OCI-LY7 (cell line): ENCODE results near the gene VWA2.

ENCODE experiments used
- CTCF ChIP-seq: fragments of 200-600 bp; sonication (generic); conservative IDR thresholded peaks from 2 replicates; pipeline ENCODE4 v1.5.1; 2014; ENCODE audit warnings: mild to moderate bottlenecking, antibody characterized with exemption, low read length, moderate library complexity, mixed read lengths
- EZH2phosphoT487 ChIP-seq: fragments of 200-600 bp; sonication (generic); IDR thresholded peaks from 2 replicates; pipeline ENCODE4 v1.6.1; 2018; ENCODE audit warnings: low read depth, borderline replicate concordance, mild to moderate bottlenecking, mixed run types, antibody characterized with exemption, low read length, moderate library complexity, mixed read lengths

DNA sequence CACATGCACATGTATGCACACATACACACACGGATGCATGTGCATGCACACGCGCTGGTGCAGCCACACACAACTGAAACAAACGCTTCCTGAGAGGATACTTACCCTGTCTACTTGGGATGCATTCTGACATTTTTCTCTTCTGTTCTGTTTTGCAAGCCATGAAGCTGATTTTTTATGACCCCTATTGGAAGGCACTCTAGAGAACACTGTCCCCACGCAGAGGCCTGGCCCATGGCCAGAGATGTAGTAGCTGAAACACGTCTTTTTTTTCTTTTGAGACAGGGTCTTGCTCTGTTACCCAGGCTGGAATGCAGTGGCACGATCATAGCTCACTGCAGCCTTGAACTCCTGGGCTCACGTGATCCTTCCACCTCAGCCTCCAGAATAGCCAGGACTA is 47.9 kb downstream of the VWA2 start:
- TF ChIP-seq CTCF: no peak
- TF ChIP-seq EZH2phosphoT487: no peak
